ENCODE results near the gene RGCC. TPM values are rescaled to one million over a fixed set of nuclear protein-coding genes. Genes with fewer than 3 reads are reported as not detected.
A peak's percentile ranks its signal among the peaks of the same experiment; 100 is the strongest.
"Not testable (repeated sequence)": the region's sequence is repeated elsewhere in the genome, so short reads cannot be mapped to it uniquely, and the experiment has no call there.

The RGCC gene
- total RNA-seq, result 68.3 TPM

- Histone ChIP-seq H3K4me3 (ENCODE audit: low read length) (peak within 1 kb of the TSS; percentile 68), H3K4me1 (ENCODE audit: insufficient read depth, low read length) (peaks cover 43% of the 10 kb centered on the region), H3K27me3 (ENCODE audit: insufficient read depth, low read length) (peaks cover 12% of the 10 kb centered on the region), H3K9me3 (ENCODE audit: low read depth, low read length) (no peaks in the 10 kb centered on the region)
Measured at GRCh38 chr13:41456768-41457588, at the start of gene RGCC. RGCC (plus strand) TSS chr13:41457550; CDS start chr13:41457708, 158 bp downstream.

GRCh38 chr13:41408121-41408520, 49.2 kb upstream of the RGCC start:
- no peaks in the 10 kb centered on the region for H3K9me3 ChIP-seq (ENCODE audit: low read depth, low read length)
- no peak overlapping the region for H3K4me3 ChIP-seq (ENCODE audit: low read length)
- H3K4me1 ChIP-seq (ENCODE audit: insufficient read depth, low read length), result no peaks in the 10 kb centered on the region

GRCh38 chr13:41408746-41409145, 48.6 kb upstream of the RGCC start:
- Histone ChIP-seq H3K4me1 (ENCODE audit: insufficient read depth, low read length) (no peaks in the 10 kb centered on the region), H3K4me3 (ENCODE audit: low read length) (no peak overlapping the region)

More at GRCh38 chr13:41408121-41408520, 49.2 kb upstream of the RGCC start:
- no peaks in the 10 kb centered on the region for H3K27me3 ChIP-seq (ENCODE audit: insufficient read depth, low read length)

GRCh38 chr13:41409611-41410010, 47.7 kb upstream of the RGCC start:
- no peaks in the 10 kb centered on the region for H3K9me3 ChIP-seq (ENCODE audit: low read depth, low read length)
- no peak overlapping the region for H3K4me3 ChIP-seq (ENCODE audit: low read length)
- no peaks in the 10 kb centered on the region for H3K4me1 ChIP-seq (ENCODE audit: insufficient read depth, low read length)
- no peaks in the 10 kb centered on the region for H3K27me3 ChIP-seq (ENCODE audit: insufficient read depth, low read length)

More at GRCh38 chr13:41408746-41409145, 48.6 kb upstream of the RGCC start:
- Histone ChIP-seq H3K27me3 (ENCODE audit: insufficient read depth, low read length) (no peaks in the 10 kb centered on the region), H3K9me3 (ENCODE audit: low read depth, low read length) (no peaks in the 10 kb centered on the region)

GRCh38 chr13:41411060-41411459, 46.3 kb upstream of the RGCC start:
- H3K27me3 ChIP-seq (ENCODE audit: insufficient read depth, low read length), result no peaks in the 10 kb centered on the region
- no peak overlapping the region for H3K4me3 ChIP-seq (ENCODE audit: low read length)
- H3K4me1 ChIP-seq (ENCODE audit: insufficient read depth, low read length), result no peaks in the 10 kb centered on the region
- no peaks in the 10 kb centered on the region for H3K9me3 ChIP-seq (ENCODE audit: low read depth, low read length)

GRCh38 chr13:41411522-41411921, 45.8 kb upstream of the RGCC start:
- Histone ChIP-seq H3K4me3 (ENCODE audit: low read length) (no peak overlapping the region), H3K4me1 (ENCODE audit: insufficient read depth, low read length) (no peaks in the 10 kb centered on the region)

GRCh38 chr13:41413872-41414271, 43.5 kb upstream of the RGCC start:
- no peaks in the 10 kb centered on the region for H3K9me3 ChIP-seq (ENCODE audit: low read depth, low read length)
- no peaks in the 10 kb centered on the region for H3K4me1 ChIP-seq (ENCODE audit: insufficient read depth, low read length)
- no peak overlapping the region for H3K4me3 ChIP-seq (ENCODE audit: low read length)
- no peaks in the 10 kb centered on the region for H3K27me3 ChIP-seq (ENCODE audit: insufficient read depth, low read length)

More at GRCh38 chr13:41411522-41411921, 45.8 kb upstream of the RGCC start:
- H3K27me3 ChIP-seq (ENCODE audit: insufficient read depth, low read length), result no peaks in the 10 kb centered on the region
- no peaks in the 10 kb centered on the region for H3K9me3 ChIP-seq (ENCODE audit: low read depth, low read length)

- Histone ChIP-seq H3K9me3 (ENCODE audit: low read depth, low read length) (no peaks in the 10 kb centered on the region), H3K27me3 (ENCODE audit: insufficient read depth, low read length) (no peaks in the 10 kb centered on the region), H3K4me1 (ENCODE audit: insufficient read depth, low read length) (no peaks in the 10 kb centered on the region), H3K4me3 (ENCODE audit: low read length) (no peak overlapping the region)
Measured at GRCh38 chr13:41416276-41416675, 41.1 kb upstream of the RGCC start.

- Histone ChIP-seq H3K4me1 (ENCODE audit: insufficient read depth, low read length) (no peaks in the 10 kb centered on the region), H3K9me3 (ENCODE audit: low read depth, low read length) (no peaks in the 10 kb centered on the region), H3K4me3 (ENCODE audit: low read length) (no peak overlapping the region), H3K27me3 (ENCODE audit: insufficient read depth, low read length) (no peaks in the 10 kb centered on the region)
Measured at GRCh38 chr13:41418027-41418426, 39.3 kb upstream of the RGCC start.

GRCh38 chr13:41418731-41419130, 38.6 kb upstream of the RGCC start:
- Histone ChIP-seq H3K4me1 (ENCODE audit: insufficient read depth, low read length) (no peaks in the 10 kb centered on the region), H3K27me3 (ENCODE audit: insufficient read depth, low read length) (no peaks in the 10 kb centered on the region), H3K4me3 (ENCODE audit: low read length) (no peak overlapping the region), H3K9me3 (ENCODE audit: low read depth, low read length) (no peaks in the 10 kb centered on the region)

- Histone ChIP-seq H3K4me1 (ENCODE audit: insufficient read depth, low read length) (no peaks in the 10 kb centered on the region), H3K9me3 (ENCODE audit: low read depth, low read length) (no peaks in the 10 kb centered on the region), H3K4me3 (ENCODE audit: low read length) (no peak overlapping the region), H3K27me3 (ENCODE audit: insufficient read depth, low read length) (no peaks in the 10 kb centered on the region)
Measured at GRCh38 chr13:41419206-41419605, 38.1 kb upstream of the RGCC start.

- H3K27me3 ChIP-seq (ENCODE audit: insufficient read depth, low read length), result no peaks in the 10 kb centered on the region
- H3K4me3 ChIP-seq (ENCODE audit: low read length), result no peak overlapping the region
- no peaks in the 10 kb centered on the region for H3K4me1 ChIP-seq (ENCODE audit: insufficient read depth, low read length)
- no peaks in the 10 kb centered on the region for H3K9me3 ChIP-seq (ENCODE audit: low read depth, low read length)
Measured at GRCh38 chr13:41420146-41420545, 37.2 kb upstream of the RGCC start.

- not testable (repeated sequence) for H3K4me3 ChIP-seq (ENCODE audit: low read length); H3K4me1 ChIP-seq (ENCODE audit: insufficient read depth, low read length); H3K9me3 ChIP-seq (ENCODE audit: low read depth, low read length); H3K27me3 ChIP-seq (ENCODE audit: insufficient read depth, low read length)
Measured at GRCh38 chr13:41421330-41421729, 36.0 kb upstream of the RGCC start.

GRCh38 chr13:41421983-41422382, 35.4 kb upstream of the RGCC start:
- H3K27me3 ChIP-seq (ENCODE audit: insufficient read depth, low read length); H3K4me3 ChIP-seq (ENCODE audit: low read length); H3K4me1 ChIP-seq (ENCODE audit: insufficient read depth, low read length); H3K9me3 ChIP-seq (ENCODE audit: low read depth, low read length): not testable (repeated sequence)

- not testable (repeated sequence) for H3K27me3 ChIP-seq (ENCODE audit: insufficient read depth, low read length); H3K9me3 ChIP-seq (ENCODE audit: low read depth, low read length); H3K4me1 ChIP-seq (ENCODE audit: insufficient read depth, low read length); H3K4me3 ChIP-seq (ENCODE audit: low read length)
Measured at GRCh38 chr13:41423259-41423658, 34.1 kb upstream of the RGCC start.

GRCh38 chr13:41424675-41425074, 32.7 kb upstream of the RGCC start:
- H3K9me3 ChIP-seq (ENCODE audit: low read depth, low read length); H3K27me3 ChIP-seq (ENCODE audit: insufficient read depth, low read length): not testable (repeated sequence)
- peaks cover 12% of the 10 kb centered on the region for H3K4me1 ChIP-seq (ENCODE audit: insufficient read depth, low read length)

More at GRCh38 chr13:41424675-41425074, 32.7 kb upstream of the RGCC start:
- H3K4me3 ChIP-seq (ENCODE audit: low read length), result not testable (repeated sequence)
